ENCODE results near the gene NKX1-2.
A peak's percentile ranks its signal among the peaks of the same experiment; 100 is the strongest.

NKX1-2 gene

DNA sequence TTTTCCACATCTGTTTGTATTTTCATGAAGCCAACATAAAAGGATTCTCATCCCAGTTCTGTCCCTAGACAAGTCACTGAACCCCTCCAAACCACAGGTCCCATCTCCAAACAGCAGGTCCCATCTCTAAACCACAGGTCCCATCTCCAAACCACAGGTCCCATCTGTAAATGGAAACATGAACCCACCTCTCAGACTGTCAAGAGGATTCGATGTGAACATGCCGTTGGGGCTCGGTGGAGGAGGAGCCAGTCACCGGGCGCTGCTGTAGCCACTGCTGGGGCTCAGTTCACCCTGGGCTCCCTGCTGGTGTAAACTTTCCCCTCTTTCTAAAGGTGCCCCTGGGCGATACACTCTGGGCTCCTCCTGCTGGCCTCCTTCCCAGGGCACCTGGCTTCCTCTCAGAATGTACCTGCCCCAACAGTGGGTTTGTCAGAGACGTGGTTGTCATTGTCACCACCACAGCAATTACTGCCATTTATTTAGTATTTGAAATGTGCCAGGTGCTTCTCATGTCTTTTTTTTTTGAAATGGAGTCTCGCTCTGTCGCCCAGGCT lies 24.8 kb upstream of the NKX1-2 start:
- no peak for DNase-seq

DNA sequence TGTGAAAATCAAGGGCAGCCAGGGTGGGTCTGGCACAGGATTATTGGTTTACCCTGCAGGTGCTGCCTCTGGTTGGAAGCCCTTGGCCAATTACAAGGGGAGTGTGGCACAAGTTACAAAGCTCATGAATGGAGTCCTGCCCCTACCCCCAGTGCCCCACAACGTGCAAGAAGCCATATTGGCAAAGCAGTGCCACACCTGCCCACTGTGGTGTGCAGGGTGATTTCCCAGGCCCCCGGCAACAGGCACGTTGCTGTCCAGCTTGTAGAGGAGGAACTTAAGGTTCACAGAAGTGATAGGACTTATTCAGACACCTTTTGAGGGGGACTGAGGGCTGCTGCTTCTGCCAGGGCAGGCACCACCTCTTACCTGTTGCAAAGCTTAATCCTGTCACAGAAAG lies 23.2 kb upstream of the NKX1-2 start:
- DNase-seq: no peak

DNA sequence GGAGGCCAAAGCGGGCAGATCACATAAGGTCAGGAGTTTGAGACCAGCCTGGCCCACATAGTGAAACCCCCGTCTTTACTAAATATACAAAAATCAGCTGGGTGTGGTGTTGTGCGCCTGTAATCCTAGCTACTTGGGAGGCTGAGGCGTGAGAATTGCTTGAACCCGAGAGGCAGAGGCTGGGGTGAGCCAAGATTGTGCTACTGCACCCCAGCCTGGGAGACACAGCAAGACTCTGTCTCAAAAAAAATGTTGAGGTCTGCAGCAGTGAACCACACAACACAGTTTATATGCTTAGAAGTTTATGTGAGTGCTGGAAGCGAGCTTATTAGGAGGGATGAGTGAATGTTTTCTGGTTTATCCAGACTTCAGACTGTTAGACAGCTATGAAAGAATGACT lies 22.2 kb upstream of the NKX1-2 start:
- DNase-seq: no peak

DNA sequence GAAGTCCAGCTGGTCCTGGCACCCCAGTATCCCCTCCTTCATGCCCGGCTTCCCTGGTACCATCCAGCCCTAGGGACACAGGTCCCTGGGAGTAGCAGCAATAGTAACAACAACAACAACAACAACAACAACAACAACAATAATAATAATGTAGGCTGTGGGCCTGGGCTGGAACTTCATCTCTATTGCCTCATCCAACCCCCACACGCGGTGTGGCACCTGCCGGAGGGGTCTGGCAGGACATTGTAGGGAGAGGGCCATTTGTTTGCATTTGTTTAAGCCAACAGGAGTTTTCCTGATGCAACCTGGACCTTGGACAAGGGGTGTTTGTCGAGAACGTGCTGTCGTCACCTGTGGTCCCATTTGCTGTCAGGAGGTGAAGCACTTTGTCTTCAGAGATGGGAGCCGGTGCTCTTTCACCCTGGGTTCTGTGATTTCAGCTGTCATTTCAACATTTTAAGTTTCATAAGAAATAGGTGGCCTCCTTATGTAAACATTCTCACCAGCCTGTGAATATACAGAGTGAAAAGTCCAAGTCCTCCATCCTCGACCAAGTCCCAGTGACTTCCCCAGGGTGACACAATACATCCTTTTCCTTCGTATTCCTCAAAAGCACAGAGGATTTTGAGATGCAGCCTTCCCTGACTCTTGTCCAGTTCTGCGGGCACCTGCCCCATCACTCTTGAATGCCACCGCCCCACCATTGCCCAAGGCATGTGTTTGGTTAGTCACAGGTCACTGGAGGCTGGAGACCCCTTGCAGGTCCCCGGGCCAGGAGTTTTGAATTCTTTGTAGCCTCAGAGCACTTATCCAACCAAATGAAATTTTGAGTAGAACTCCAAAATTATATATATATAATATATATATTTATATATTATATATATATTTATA lies 21.0 kb upstream of the NKX1-2 start:
- DNase-seq: no peak

DNA sequence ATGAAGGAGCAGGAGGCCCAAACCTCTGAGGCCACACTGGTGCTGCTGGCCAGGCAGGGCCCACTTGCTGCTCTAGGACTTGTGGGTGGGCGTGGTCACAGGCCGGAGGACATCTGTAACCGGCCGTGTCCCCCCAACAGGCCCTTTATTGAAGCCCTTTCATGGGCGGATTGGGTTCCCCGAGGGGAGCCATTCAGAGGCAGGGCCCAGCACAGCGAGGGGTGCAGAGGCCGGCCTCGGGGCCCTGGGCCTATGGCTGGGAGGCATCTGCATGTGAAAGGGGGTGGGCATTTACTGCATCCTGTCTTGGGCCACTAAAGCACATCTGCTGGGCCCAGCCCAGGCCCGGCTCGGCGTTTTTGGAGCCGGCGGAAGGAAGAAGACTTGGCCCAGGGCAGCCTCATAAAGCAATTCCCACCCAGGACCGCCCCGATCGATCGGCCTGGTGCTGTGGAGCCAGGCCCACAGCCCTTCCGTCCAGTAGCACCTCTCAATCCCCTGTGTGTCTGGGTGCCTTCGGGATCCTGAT lies 20.2 kb upstream of the NKX1-2 start:
- DNase-seq: no peak

DNA sequence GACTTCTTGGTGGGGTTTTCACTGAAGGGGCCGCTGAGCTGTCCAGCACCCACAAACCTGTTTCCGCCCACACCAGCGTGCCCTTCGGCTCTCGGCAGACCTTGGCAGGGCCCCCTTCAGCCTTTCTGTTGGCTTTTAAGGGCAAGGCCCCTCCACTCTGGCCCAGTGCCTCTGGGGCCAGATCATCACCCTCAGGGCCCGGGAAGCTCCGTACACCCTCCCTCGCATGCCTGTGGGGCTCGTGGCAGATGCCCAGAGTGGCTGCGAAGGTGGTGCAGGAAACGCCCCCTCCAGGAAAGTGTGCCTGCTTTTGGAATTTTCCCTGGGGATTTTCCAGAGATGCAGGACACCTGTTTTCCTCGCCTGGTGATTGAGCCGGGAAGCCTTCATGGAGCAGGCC lies 18.8 kb upstream of the NKX1-2 start:
- no peak for DNase-seq

DNA sequence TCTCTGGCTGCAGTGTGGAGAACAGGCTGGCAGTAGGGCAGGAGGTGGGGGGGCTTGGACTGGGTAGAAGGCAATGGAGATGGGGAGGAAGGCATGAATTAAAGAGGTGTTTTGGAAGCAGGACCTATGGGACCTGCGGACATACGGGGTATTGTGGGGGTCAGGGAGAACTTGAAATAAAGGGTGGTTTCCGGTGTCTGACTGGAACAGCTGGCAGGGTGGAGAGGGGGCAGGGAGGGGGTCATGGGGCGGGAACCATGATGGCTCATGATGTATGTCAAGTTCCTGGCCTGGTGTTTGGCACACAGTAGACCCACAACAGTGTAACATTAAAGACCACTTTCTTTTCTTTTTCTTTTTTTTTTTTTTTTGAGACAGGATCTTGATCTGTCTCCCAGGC lies 17.3 kb upstream of the NKX1-2 start:
- no peak for DNase-seq

DNA sequence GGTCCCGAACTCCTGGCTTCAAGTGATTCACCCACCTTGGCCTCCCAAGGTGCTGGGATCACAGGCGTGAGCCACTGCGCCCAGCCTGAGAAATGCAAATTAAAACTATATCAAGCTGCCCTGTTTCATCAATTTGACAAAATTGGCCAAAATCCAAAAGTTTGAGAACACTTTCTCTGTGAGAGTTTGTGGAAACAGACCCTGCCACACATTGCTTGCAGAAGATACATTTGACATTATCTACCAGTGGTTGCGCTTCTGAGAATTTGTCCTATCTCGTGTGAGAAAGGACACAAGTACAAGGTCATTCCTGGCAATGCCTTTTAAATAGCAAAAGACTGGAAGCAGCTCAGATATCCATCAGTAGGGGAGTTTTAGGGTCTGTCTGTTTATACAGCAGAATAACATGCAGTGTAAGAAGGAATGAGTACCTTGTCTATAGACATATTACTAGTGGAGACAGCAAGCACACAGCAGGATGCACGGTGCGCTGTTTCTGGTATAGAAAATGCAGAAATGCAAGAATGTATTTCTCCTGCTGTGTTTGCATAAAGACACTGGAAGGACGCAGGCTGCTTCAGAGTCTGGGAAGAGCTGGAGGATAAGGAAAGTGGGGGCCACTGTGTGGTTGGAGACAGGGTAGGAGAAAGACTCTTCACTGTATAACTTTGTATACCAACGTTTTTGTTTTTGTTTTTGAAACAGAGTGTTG lies 16.1 kb upstream of the NKX1-2 start:
- no peak for DNase-seq

- DNase-seq: no peak
Measured at GRCh38 chr10:124465003-124465776, 15.4 kb upstream of the NKX1-2 start.

DNA sequence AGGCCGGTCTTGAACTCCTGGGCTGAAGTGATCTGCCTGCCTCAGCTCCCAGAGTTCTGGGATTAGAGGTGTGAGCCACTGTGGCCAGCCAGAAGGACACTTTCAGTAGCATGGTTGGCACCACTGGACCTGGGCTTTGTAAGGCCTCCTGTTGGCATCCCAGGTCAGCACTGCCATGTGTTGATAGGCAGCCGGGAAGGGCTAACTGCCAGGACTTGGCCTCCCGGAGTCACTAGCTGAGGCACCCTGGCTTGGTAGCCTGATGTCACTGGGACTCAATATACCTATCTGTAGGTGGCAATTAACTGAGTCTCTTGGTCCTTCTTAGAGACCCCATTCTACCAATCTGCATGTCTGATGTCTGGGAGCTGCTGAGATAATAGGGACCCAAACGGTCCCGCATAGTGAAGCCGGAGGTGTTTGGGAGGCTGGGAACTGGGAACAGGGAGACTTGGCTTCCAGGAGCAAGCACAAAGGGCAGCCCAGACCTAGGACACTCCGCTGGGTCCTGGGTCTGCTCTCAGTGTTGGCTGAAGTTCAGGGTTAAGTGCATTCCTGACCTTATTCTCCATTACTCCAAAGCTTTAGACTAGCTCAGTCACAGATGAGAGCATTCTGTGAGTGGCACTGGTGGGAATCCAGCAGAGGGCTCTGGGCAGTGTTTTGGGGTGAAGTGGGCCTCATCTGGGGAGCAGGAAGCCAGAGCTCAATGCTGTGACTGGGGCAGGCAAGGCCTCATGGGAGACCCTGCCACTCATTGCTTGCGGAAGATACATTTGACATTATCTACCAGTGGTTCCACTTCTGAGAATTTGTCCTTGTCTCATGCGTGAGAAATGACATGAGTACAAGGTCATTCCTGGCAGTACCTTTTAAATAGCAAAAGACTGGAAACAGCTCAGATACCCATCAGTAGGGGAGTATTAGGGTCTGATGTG lies 14.5 kb upstream of the NKX1-2 start:
- no peak for DNase-seq

- DNase-seq: no peak
Measured at GRCh38 chr10:124462348-124462695, 12.5 kb upstream of the NKX1-2 start.

- DNase-seq: peak; percentile 28 to 70
Measured at GRCh38 chr10:124461642-124462347, 12.0 kb upstream of the NKX1-2 start, which contains the start of gene LHPP. LHPP (plus strand) TSS chr10:124461823; CDS start chr10:124461863, 40 bp downstream.

DNA sequence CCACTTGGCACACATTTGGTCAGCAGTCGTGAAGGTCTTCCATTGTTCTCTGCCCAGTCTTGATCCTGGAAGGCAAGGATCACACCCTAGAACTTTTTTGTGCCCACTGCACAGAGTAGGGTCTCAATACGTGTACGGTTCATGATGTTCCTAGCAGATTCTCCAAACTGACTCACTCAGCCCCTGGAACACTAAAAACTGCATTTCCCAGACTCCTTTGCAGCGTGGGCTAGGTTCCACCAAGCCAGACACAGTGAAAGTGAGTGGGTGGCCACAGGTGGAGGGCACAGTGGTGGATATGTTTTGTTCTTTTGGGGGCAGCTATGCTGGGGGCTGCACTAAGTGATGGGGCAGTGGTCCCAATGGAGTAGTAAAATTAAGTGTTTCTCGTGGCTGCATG lies 10.3 kb upstream of the NKX1-2 start:
- no peak for DNase-seq

DNA sequence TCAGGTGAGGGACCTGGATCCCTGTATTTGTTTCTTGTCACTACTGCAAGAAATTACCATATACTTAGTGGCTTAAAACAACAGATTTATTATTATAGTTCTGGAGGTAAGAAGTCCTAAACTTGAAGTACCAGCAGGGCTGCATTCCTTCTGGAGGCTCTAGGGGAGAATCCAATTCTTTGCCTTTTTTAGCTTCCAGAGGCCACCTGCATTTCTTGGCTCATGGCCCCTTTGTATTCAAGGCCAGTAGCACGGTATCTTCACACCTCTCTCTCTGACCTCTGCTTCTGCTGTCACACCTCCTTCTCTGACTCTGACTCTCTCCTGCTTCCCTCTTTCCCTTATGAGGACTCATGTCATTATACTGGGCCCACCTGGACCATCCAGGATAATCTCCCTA lies 9.6 kb upstream of the NKX1-2 start:
- DNase-seq: no peak

- no peak for DNase-seq
Measured at GRCh38 chr10:124458889-124459288, 9.1 kb upstream of the NKX1-2 start.

GRCh38 chr10:124458473-124458872 lies 8.6 kb upstream of the NKX1-2 start:
- DNase-seq: no peak

GRCh38 chr10:124455441-124455840 lies 5.6 kb upstream of the NKX1-2 start:
- DNase-seq: no peak

DNA sequence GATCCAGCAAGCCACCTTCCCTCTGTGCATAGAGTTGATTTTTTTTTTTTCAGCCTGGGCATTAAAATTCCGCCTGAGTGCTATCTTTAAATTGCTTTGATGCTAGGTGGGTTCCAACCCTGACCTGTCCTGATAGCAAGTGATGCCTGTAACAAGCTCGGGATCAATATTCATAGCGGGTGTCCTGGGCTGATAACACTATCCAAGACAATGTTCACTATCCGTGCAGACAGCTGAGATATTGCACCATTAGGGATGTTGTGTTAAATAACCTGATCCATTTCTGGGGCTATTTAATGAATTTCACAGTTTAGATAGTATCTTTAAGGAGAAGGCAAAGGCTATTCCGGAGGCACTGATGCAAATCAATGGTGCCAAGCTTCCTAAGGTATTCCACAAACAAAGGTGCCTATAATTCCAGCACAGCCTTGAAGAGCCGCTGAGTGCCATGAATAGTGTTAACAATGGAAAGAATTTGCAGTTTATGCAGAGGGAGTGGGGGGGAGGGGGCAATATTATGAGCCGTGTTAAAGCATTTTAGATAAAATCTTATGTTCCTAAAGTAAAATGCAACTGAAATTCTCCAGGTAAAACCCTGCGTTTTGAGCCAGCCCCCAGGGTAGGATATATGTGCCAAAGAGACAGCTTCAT lies 4.2 kb upstream of the NKX1-2 start:
- no peak for DNase-seq

DNA sequence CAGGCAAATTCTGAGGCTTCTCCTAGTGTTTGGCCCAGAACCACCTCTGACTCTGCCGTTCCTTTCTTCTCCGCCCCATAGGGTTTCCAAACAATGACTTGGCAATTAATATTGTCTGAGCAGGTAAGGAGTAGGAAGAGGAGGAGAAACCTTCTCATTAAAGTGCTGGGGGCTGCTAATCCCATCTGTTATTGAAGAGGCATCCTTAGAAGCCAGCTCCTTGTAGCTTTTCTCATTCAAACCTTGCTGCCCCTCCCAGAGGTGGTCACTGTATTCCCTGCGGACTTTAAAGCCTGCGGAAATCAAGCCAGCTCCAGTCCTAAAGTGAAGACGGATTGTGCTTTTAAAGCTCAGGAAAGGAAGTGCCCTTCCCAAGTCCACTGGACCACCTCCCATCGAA lies 1.4 kb upstream of the NKX1-2 start:
- no peak for DNase-seq

DNA sequence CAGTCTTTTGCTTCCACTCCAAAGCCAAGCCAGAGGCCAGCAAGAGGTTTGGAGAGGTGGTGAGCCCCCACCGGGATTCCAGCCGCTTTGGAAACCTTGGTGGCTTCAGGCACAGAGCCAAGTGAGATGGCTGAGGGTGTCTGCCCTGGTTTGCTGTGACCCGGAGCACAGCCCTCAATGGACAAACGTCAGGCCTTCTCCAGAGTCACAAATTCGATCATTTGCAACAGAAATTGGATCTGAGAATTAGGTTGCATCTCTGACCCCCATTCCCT lies 885 bp upstream of the NKX1-2 start:
- DNase-seq: no peak

All from NCI-H446 (cell line).